Posterior vena cava (tissue), 2 donors: Measurements from ENCODE around the gene MORC1. TPM values are rescaled to one million over a fixed set of nuclear protein-coding genes. Genes with fewer than 3 reads are reported as not detected.

Experiments used
- total RNA-seq, 2 donors: library from RNA; stranded (reverse); fragmentation: NEBNext Ultra II Directional; extraction: Animal tissue kit (Norgen Biotek cat#: 25700); gene quantifications; one replicate each; pipeline ENCODE4 v1.2.1, GENCODE V29; 2021
- donor health status: DM: yes; HTN: yes; CAD: no.
- donor health status: DM: yes; HTN: yes; CAD: no.

MORC1 gene
- total RNA-seq, 2 donors from 2014 or later = not detected

Other genes starting within 250 kb of the MORC1 start
- not detected for gene GUCA1C, start 164.3 kb downstream of the MORC1 start, total RNA-seq
- not detected for gene C3orf85, start 18.6 kb upstream of the MORC1 start, total RNA-seq
- not detected for gene DPPA2, start 198.4 kb upstream of the MORC1 start, total RNA-seq
- not detected for gene DPPA4, start 219.4 kb upstream of the MORC1 start, total RNA-seq